IMR-90 (cell line): ENCODE results near the gene WDR13.

Experiments used
- BHLHE40 ChIP-seq: fragments of 150-350 bp; IDR thresholded peaks from 2 replicates; pipeline ENCODE4 v1.6.1; 2016; ENCODE audit warnings: mild to moderate bottlenecking, low read depth, low read length
- CEBPB ChIP-seq: IDR thresholded peaks from 2 replicates; pipeline ENCODE4 v1.6.1; 2012; ENCODE audit warnings: low read depth, low read length, improper control_type of control experiment
- FOS ChIP-seq: fragments of 150-350 bp; IDR thresholded peaks from 2 replicates; pipeline ENCODE4 v1.6.1; 2016; ENCODE audit warnings: low read depth, low read length
- MAFK ChIP-seq: IDR thresholded peaks from 2 replicates; pipeline ENCODE4 v1.6.1; 2012; ENCODE audit warnings: low read depth, low read length, improper control_type of control experiment
- MAZ ChIP-seq: IDR thresholded peaks from 2 replicates; pipeline ENCODE4 v1.6.1; 2012; ENCODE audit warnings: low read depth, mild to moderate bottlenecking, low read length, improper control_type of control experiment, moderate library complexity, borderline replicate concordance
- POLR2A ChIP-seq: IDR thresholded peaks from 2 replicates; pipeline ENCODE4 v1.6.1; 2012; ENCODE audit warnings: mild to moderate bottlenecking, low read depth, low read length
- RAD21 ChIP-seq: IDR thresholded peaks from 2 replicates; pipeline ENCODE4 v1.6.1; 2012; ENCODE audit warnings: low read length, improper control_type of control experiment
- RCOR1 ChIP-seq: IDR thresholded peaks from 2 replicates; pipeline ENCODE4 v1.6.1; 2012; ENCODE audit warnings: mild to moderate bottlenecking, low read length, improper control_type of control experiment; ENCODE audit not compliant: insufficient replicate concordance
- RFX5 ChIP-seq: IDR thresholded peaks from 2 replicates; pipeline ENCODE4 v1.8.0; 2012; ENCODE audit warnings: low read depth, mild to moderate bottlenecking, low read length, moderate library complexity
- SMC3 ChIP-seq: fragments of 150-350 bp; IDR thresholded peaks from 2 replicates; pipeline ENCODE4 v1.6.1; 2016; ENCODE audit warnings: low read depth, mild to moderate bottlenecking, antibody characterized with exemption, low read length, moderate library complexity
- TF ChIP-seq, protein P1 (sequence below): conservative IDR thresholded peaks from 2 replicates; pipeline ENCODE4 v1.5.1; 2012; ENCODE audit warnings: mild to moderate bottlenecking, low read depth, low read length, improper control_type of control experiment

- no peak for TF ChIP-seq POLR2A
- TF ChIP-seq MAZ = no peak
- TF ChIP-seq MAFK = no peak
- no peak for TF ChIP-seq FOS
- TF ChIP-seq, protein P1, sequence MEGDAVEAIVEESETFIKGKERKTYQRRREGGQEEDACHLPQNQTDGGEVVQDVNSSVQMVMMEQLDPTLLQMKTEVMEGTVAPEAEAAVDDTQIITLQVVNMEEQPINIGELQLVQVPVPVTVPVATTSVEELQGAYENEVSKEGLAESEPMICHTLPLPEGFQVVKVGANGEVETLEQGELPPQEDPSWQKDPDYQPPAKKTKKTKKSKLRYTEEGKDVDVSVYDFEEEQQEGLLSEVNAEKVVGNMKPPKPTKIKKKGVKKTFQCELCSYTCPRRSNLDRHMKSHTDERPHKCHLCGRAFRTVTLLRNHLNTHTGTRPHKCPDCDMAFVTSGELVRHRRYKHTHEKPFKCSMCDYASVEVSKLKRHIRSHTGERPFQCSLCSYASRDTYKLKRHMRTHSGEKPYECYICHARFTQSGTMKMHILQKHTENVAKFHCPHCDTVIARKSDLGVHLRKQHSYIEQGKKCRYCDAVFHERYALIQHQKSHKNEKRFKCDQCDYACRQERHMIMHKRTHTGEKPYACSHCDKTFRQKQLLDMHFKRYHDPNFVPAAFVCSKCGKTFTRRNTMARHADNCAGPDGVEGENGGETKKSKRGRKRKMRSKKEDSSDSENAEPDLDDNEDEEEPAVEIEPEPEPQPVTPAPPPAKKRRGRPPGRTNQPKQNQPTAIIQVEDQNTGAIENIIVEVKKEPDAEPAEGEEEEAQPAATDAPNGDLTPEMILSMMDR = no peak
- TF ChIP-seq CEBPB = no peak
- no peak for TF ChIP-seq BHLHE40
- no peak for TF ChIP-seq SMC3
- TF ChIP-seq RCOR1 = no peak
- TF ChIP-seq RFX5 = no peak
- TF ChIP-seq RAD21 = no peak
Observed at GRCh38 chrX:48645669-48646068, 48.4 kb downstream of the WDR13 start.
